Left renal cortex interstitium (tissue), 4 donors: ENCODE results near the gene ERF. TPM values are rescaled to one million over a fixed set of nuclear protein-coding genes. Genes with fewer than 3 reads are reported as not detected.

ENCODE experiments used
- DNase-seq, 4 donors: peaks; one replicate each; pipeline ENCODE4 v3.0.0-alpha.2; 2013; ENCODE audit warnings: low read depth in 4 of 4, low spot score in 2 of 4, missing footprints in 1 of 4
- polyA plus RNA-seq, 4 donors: library from polyadenylated mRNA; unstranded; fragments of 120-200 nt; gene quantifications; one replicate each; pipeline ENCODE4 v1.2.1, GENCODE V29; 2013; ENCODE audit not compliant: insufficient read length in 4 of 4

ERF gene
- polyA plus RNA-seq = 10 to 100 TPM; 52.0 to 92.6 (median 77.4) TPM

- DNase-seq = peak in 2 of 4 donors; percentile 85 to 87
These were observed at the start of gene ERF for GRCh38 chr19:42254850-42255765. ERF (minus strand) TSS chr19:42255128; CDS start chr19:42254999, 129 bp downstream.

DNA sequence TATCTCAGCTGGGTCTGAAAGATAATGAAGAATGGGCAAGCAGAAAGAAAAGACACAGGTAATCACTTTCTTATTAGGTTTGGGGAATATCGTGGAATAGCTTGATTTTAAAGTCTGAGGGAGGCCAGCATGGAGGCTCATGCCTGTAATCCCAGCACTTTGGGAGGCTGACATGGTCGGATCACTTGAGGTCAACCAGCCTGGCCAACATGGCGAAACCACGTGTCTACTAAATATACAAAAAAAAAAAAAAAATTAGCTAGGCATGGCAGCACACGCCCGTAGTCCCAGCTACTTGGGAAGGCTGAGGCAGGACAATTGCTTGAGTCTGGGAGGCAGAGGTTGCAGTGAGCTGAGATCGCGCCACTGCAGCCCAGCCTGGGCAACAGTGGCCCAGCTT is 48.9 kb upstream of the ERF start:
- DNase-seq = no peak

GRCh38 chr19:42303101-42303464 is 48.2 kb upstream of the ERF start:
- DNase-seq = no peak

DNA sequence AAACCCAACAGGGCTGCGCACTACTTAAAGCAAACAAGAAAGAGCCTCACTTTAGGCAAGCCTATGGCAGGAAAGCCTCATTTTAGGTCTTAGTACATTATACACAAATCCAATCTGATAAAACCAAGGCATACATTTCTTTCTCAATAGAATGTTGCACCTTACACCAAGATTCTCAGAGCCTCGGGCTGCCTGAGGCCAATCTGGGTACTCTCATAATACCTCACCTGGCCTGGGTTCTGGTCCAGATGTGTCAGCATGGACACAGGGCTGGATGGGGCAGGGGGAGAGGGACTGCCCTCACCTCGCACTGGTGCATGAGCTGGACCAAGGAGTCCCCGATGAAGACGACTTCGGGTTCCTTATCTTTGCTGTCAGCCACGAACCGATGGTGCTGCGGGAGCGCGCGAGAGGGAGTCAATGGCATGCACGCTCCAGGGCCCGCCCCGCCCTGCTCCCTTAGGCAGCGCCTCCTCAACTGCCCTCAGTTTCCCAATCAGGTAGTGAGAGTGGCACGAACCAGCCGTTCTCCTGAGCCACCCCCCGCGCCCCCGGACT is 46.8 kb upstream of the ERF start, which contains the start of gene PRR19:
TSS of gene PRR19 (plus strand) at position 487 of the 558 bp plus-strand sequence. CDS start 7,453 bp downstream, outside the sequence.
- DNase-seq = no peak

- DNase-seq = no peak
These were observed 42.1 kb upstream of the ERF start for GRCh38 chr19:42297039-42297438.

GRCh38 chr19:42295831-42296525 is 41.0 kb upstream of the ERF start:
- DNase-seq = no peak

- DNase-seq = no peak
These were observed 40.4 kb upstream of the ERF start for GRCh38 chr19:42295342-42295741.

GRCh38 chr19:42294471-42295137 is 39.7 kb upstream of the ERF start:
- no peak for DNase-seq

- no peak for DNase-seq
These were observed 39.0 kb upstream of the ERF start for GRCh38 chr19:42293948-42294347.

DNA sequence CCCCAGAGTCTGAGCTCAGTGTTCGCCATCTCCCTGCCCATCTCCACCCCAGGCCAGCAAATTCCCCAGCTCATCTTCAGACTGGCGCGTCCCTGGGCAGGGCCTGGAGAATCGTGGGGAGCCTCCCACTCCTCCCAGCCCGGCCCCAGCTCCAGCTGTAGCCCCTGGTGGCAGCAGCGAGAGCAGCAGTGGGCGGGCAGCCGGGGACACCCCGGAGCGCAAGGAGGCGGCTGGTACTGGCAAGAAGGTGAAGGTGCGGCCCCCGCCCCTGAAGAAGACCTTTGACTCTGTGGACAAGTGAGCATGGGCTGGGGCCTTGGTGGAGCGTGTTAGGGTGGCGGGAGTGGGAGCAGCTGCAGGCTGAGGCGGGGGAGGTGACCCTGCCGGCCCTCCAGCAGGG is 38.6 kb upstream of the ERF start:
- DNase-seq = no peak

GRCh38 chr19:42292963-42293362 is 38.0 kb upstream of the ERF start:
- DNase-seq = no peak

DNA sequence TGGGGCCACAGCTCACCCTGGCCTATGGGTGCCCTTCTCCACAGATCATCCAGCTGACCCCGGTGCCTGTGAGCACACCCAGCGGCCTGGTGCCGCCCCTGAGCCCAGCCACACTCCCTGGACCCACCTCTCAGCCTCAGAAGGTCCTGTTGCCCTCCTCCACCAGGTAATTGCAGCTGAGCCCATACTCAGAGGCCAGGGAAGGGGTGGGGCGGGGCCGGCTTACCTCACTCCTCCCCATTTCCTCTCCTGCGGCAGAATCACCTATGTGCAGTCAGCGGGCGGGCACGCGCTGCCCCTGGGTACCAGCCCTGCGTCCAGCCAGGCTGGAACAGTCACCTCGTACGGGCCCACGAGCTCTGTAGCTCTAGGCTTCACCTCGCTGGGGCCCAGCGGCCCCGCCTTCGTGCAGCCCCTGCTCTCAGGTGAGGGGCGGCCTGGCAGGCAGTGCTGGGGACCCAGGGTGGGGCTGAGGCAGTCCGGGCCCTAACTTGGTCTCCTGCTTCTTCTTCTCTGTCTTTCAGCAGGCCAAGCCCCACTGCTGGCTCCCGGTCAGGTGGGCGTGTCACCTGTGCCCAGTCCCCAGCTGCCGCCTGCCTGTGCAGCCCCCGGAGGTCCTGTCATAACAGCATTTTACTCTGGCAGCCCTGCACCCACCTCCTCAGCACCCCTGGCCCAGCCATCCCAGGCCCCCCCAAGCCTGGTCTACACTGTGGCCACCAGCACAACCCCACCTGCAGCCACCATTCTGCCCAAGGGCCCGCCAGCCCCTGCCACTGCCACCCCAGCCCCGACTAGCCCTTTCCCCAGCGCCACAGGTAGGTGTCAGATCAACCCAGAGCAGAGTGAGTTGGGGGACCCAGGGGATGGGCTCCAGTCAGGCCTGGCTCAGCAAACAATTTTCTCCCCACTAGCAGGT is 37.4 kb upstream of the ERF start:
- DNase-seq = no peak

- DNase-seq = no peak
These were observed 36.5 kb upstream of the ERF start for GRCh38 chr19:42291435-42291810.

DNA sequence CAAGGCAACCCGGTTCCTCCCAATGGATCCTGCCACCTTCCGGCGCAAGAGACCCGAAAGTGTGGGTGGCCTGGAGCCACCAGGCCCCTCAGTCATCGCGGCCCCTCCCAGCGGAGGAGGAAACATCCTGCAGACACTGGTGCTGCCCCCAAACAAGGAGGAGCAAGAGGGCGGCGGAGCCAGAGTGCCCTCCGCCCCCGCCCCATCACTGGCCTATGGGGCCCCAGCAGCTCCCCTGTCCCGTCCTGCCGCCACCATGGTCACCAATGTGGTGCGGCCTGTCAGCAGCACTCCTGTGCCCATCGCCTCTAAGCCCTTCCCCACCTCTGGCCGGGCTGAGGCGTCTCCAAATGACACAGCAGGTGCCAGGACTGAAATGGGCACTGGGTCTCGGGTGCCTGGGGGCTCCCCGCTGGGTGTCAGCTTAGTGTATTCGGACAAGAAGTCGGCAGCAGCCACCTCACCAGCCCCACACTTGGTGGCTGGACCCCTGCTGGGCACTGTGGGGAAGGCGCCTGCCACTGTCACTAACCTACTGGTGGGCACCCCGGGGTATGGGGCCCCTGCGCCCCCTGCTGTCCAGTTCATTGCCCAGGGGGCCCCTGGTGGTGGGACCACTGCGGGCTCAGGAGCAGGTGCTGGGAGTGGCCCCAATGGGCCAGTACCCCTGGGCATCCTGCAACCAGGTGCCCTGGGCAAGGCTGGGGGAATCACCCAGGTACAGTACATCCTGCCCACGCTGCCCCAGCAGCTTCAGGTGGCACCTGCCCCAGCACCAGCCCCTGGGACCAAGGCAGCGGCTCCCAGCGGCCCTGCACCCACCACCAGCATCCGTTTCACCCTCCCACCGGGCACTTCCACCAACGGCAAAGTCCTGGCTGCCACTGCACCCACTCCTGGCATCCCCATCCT is 35.9 kb upstream of the ERF start:
- no peak for DNase-seq

DNA sequence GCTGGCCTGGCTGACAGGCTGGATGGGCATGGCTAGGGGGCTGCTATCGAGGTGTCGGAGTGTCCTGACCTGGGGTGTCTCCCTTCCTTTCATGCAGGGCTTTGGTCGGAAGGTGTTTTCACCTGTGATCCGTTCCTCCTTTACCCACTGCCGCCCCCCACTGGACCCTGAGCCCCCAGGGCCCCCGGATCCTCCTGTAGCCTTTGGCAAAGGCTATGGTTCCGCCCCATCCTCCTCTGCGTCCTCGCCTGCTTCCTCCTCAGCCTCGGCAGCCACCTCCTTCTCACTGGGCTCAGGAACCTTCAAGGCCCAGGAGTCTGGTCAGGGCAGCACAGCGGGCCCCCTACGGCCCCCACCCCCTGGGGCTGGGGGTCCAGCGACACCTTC is 35.2 kb upstream of the ERF start:
- no peak for DNase-seq

DNA sequence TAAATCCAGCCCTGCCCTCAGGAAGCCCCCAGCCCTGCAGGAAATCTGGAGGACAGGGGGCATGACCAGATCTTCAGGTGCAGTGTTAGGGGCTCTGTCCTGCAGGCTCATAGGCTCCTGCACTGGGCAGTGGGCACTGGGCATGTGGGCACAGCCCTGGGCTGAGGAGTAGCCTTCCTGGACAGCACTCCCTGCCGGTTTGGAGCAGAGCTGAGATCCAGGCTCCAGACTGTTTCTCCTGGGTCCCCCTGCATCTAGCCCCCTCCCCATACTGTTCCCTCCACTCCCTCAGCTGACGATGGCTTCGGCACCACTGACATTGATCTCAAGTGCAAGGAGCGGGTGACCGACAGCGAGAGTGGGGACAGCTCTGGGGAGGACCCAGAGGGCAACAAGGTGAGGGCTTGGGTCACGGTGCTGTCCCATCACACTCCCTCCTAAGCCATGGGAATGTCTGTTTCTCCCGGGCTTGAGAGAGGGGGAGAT is 34.7 kb upstream of the ERF start:
- no peak for DNase-seq

DNA sequence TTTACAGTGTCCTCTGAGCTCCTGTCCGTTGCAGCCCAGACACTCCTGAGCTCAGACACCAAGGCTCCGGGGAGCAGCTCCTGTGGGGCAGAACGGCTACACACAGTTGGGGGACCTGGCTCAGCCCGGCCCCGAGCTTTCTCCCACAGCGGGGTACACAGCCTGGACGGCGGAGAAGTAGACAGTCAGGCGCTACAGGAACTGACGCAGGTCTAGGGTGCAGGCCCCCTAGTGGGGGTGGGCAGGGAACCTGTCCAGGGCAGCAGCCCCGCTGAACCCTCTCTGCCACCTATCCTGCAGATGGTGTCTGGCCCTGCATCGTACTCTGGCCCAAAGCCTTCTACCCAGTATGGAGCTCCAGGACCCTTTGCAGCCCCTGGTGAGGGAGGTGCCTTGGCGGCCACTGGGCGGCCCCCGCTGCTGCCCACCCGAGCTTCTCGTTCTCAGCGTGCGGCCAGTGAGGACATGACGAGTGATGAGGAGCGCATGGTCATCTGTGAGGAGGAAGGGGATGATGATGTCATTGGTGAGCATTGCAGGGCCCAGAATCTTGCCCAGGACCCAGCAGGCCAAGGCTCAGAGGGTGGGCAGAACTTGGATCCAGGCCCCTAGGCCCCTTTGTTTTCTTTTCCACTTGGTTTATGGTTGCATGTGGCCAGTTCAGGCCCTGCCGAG is 34.1 kb upstream of the ERF start:
- no peak for DNase-seq

- DNase-seq = no peak
These were observed 33.5 kb upstream of the ERF start for GRCh38 chr19:42288387-42288786.
